Cardiac fibroblast (primary cell): ENCODE measurements around the gene DIP2B.

Experiments used
- DNase-seq, 2 donors: peaks; one replicate each; pipeline versions ENCODE4 v3.0.0 to v3.0.0-alpha.2; 2010; ENCODE audit warnings: low read depth in 2 of 2
- H3K4me3 ChIP-seq, 2 donors: replicated peaks in 1 of 2; 1 replicate in 1 of 2; 2 replicates in 1 of 2; pipeline ENCODE4 v1.5.1; 2011; ENCODE audit warnings: low read depth in 2 of 2, low read length in 2 of 2, mild to moderate bottlenecking in 2 of 2, moderate library complexity in 1 of 2
- TF ChIP-seq, protein P1 (sequence below): IDR thresholded peaks from one replicate; pipeline ENCODE4 v1.5.1; 2011; ENCODE audit warnings: low read depth, mild to moderate bottlenecking, low read length, inconsistent platforms

The DIP2B gene

DNA sequence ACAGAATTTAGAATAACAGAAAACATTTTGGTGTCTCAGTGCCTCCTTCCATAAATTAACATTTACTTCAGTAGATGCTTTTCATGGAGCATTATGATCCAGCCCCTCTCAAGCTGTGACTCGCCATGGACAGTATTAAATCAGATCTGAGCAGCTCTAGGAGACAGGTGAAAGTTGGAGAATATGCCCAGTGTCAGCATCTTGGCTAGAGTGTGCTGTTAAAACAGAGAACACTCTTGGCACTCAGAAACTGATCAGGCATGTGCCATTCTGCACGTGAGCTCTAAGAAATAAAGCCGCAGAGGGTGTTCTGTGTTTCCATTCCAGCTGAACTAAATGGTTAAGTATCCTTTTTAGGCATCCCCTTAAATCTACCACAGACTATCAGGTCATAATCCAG is 68.0 kb downstream of the DIP2B start:
- TF ChIP-seq, protein P1, sequence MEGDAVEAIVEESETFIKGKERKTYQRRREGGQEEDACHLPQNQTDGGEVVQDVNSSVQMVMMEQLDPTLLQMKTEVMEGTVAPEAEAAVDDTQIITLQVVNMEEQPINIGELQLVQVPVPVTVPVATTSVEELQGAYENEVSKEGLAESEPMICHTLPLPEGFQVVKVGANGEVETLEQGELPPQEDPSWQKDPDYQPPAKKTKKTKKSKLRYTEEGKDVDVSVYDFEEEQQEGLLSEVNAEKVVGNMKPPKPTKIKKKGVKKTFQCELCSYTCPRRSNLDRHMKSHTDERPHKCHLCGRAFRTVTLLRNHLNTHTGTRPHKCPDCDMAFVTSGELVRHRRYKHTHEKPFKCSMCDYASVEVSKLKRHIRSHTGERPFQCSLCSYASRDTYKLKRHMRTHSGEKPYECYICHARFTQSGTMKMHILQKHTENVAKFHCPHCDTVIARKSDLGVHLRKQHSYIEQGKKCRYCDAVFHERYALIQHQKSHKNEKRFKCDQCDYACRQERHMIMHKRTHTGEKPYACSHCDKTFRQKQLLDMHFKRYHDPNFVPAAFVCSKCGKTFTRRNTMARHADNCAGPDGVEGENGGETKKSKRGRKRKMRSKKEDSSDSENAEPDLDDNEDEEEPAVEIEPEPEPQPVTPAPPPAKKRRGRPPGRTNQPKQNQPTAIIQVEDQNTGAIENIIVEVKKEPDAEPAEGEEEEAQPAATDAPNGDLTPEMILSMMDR = no peak
- H3K4me3 ChIP-seq = no peak overlapping the region
- DNase-seq = no peak

DNA sequence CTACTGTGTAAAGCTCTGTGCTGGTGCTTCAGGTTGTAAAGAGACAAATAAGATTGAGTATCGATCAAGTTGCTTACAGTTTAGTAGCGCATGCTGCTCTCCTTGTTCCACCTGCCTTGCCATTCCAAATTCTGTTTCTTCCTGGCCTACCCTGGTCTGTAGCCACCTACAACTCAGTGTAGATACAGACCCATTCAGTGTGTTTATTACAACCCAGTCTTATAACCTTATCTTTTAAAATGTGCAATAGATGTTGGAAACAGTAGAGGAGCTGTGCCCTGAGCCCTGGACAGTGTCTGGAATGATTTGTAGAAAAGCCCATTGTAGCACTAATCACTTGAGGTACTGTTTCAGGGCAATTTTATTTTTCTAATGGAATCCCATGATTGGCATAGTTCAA is 68.5 kb downstream of the DIP2B start:
- TF ChIP-seq, protein P1 = no peak
- H3K4me3 ChIP-seq = no peak overlapping the region
- DNase-seq = no peak

DNA sequence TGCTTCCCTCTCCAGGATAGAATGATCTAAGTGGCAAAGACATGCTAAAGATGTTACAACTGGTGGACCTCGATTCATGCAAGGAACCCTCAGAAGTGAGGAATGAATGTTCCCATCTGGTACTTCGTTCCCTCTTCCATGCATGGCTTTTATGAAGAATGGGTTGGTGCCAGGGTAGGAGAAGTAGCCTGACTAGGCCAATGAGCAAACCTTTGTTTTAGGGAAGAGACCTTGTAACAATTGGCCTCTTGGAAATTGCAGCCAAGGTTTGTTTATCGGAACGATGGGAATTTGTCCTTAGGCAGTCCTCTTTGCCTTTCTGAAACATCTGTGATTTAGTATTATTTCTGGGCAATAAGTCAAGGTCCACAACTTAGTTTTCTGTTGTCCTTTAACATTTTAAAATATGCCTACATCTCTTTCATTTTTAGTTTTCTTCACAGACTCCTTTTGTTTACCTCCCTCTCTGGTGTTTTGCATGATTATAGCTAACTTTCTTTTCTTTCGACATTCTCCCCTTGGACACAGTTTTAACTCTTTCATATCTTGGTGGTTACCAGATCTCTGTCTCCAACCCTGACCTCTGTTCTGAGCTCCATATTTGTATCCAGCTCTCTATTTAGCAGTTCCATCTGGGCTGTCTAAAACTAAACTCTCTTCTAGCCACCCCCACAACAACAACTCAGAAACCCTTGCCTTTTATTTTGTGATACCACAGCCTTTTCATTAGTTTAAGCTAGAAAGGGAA is 70.0 kb downstream of the DIP2B start:
- H3K4me3 ChIP-seq = no peak overlapping the region
- TF ChIP-seq, protein P1 = no peak
- DNase-seq = peak in 1 of 2 donors; percentile 46

DNA sequence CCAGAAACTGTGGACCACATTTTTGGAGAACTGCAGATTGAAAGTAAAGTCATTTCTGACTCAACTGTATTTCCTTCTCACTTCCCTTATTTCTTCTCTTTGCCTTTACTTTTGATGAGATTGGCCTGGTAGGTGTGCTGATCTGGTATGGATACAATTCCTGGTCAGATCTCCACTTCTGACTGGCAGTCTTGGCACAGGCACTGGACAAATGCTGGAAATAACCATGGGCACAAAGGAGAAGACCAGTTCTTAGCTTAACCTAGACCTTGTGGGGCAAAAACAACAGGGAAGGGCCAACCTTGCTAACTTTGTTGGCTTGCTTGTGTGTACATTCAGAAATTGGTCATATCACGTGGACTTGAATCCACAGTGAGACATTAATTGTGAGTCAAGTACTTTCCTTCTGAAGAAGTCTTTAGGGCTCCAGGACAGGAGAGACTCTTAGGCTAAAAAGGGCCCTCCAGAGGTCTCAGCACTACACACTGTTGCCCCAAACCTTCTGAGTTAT is 75.0 kb downstream of the DIP2B start:
- TF ChIP-seq, protein P1 = no peak
- peak in 1 of 2 donors; percentile 77 for DNase-seq
- H3K4me3 ChIP-seq = no peak overlapping the region

DNA sequence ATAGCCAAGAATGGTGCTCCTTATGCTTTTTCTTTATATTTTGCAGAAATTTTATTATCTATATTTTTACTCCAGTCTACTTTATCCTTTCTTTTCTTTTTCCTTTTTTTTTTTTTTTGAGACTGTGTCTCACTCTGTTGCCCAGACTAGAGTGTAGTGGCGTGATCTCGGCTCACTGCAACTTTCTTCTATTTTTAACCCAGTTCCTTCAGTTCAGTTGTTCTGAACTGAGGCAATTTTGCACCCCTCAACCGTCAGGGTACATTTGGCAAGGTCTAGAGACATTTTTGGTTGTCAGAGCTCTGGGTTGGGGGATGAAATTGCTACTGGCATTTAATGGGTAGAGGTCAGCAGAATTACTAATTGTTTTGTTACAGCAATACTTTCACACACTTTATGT is 75.7 kb downstream of the DIP2B start:
- no peak overlapping the region for H3K4me3 ChIP-seq
- DNase-seq = no peak
- TF ChIP-seq, protein P1 = no peak

DNA sequence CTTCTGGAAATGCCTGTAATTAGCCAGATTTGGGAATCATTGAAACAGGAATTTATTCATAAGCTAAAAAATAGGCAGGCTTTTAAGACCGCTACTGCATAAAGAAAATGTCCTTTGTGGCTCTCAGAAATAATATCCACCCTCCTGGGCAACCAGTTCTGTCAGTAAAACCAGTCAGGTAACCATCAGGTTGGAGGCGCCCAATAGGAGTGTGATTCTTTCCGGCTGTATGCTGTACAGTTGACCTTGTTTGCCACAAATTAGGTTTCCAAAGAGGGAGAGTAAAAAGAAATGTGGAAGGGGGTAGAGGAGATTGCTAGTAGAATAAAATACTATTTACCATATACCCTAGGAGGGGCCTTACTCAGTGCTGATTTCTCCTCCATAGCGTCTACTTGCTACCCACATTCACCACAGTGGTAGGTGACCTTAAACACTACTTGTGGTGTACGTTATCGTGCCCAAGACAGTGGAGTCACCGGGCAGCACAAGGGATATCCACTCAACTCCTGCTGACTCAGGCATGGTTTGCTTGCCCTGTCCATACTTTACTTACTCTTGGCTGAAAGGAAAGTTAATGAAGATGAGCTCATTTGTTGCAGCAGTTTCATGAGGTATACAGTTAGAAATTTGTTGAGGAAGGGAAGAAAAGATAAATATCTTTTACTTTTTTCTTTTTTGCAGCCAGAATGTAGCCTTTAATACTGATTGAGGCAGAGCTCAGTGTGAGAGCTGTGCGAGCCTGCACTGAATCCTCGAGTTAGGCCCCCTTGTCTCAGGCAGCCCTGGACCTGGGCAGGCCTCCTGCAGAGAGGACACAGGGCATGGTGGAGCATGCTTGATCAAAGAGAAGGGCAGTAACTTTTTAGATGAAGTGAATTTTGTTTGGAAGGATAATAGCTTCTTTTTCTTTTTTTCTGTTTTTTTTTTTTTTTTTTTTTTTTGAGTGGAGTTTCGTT is 76.7 kb downstream of the DIP2B start:
- H3K4me3 ChIP-seq = no peak overlapping the region
- DNase-seq = peak; percentile 54 to 68
- TF ChIP-seq, protein P1 = no peak
